Subcutaneous abdominal adipose tissue (tissue), 5 donors: ENCODE data around the gene ZNF225.
A peak's percentile ranks its signal among the peaks of the same experiment; 100 is the strongest.

ENCODE experiments used
- H3K27ac ChIP-seq: one replicate; pipeline ENCODE4 v1.7.0; 2013; ENCODE audit warnings: low read depth, mild to moderate bottlenecking, inconsistent platforms, low read length, moderate library complexity
- H3K27me3 ChIP-seq, 5 donors: one replicate each; pipeline ENCODE4 v1.7.0; 2013; ENCODE audit warnings: low read length in 5 of 5, inconsistent platforms in 1 of 5; ENCODE audit not compliant: control insufficient read depth in 5 of 5, insufficient read depth in 4 of 5
- H3K36me3 ChIP-seq, 5 donors: one replicate each; pipeline ENCODE4 v1.7.0; 2013; ENCODE audit warnings: low read length in 5 of 5; ENCODE audit not compliant: control insufficient read depth in 5 of 5, insufficient read depth in 5 of 5
- H3K4me1 ChIP-seq, 5 donors: one replicate each; pipeline ENCODE4 v1.7.0; 2013; ENCODE audit warnings: low read length in 5 of 5, mild to moderate bottlenecking in 3 of 5, moderate library complexity in 1 of 5; ENCODE audit not compliant: control insufficient read depth in 5 of 5, insufficient read depth in 5 of 5
- H3K4me3 ChIP-seq, 5 donors: one replicate each; pipeline ENCODE4 v1.7.0; 2013; ENCODE audit warnings: low read length in 5 of 5, low read depth in 1 of 5
- H3K9ac ChIP-seq, 5 donors: one replicate each; pipeline ENCODE4 v1.7.0; 2013; ENCODE audit warnings: low read length in 5 of 5, mild to moderate bottlenecking in 4 of 5, moderate library complexity in 3 of 5
- H3K9me3 ChIP-seq, 5 donors: one replicate each; pipeline ENCODE4 v1.7.0; 2013; ENCODE audit warnings: low read length in 5 of 5; ENCODE audit not compliant: control insufficient read depth in 5 of 5
- donor health status: healthy.
- donor health status: healthy.
- donor health status: healthy.
- donor health status: healthy.
- donor health status: healthy.

ZNF225 gene

GRCh38 chr19:44113138-44113783, at the start of gene ZNF225:
TSS of gene ZNF225 (plus strand) at chr19:44113399. CDS start at chr19:44115828, 2,429 bp downstream.
- H3K27ac ChIP-seq: peak within 1 kb of the TSS; percentile 75
- no peaks in the 10 kb centered on the region for H3K27me3 ChIP-seq
- H3K9ac ChIP-seq: peak within 1 kb of the TSS; percentile 85 to 96 (median 92)
- H3K4me1 ChIP-seq: peaks cover 0 to 26% (median 18%) of the 10 kb centered on the region in 5 donors
- H3K9me3 ChIP-seq: peaks cover 13 to 30% (median 25%) of the 10 kb centered on the region in 5 donors
- H3K4me3 ChIP-seq: peak within 1 kb of the TSS; percentile 91 to 98 (median 94)
- peaks cover 8 to 16% (median 14%) of the 10 kb centered on the region in 5 donors for H3K36me3 ChIP-seq

- Histone ChIP-seq H3K9ac (no peak overlapping the region), H3K27me3 (no peaks in the 10 kb centered on the region), H3K27ac (no peak overlapping the region), H3K36me3 (peaks cover 48 to 57% (median 52%) of the 10 kb centered on the region in 5 donors), H3K9me3 (peaks cover 28 to 62% (median 60%) of the 10 kb centered on the region in 5 donors), H3K4me3 (peak overlapping the region; percentile 19 to 60 (median 40)), H3K4me1 (peaks cover 0 to 3% (median 0%) of the 10 kb centered on the region in 5 donors)
These were observed 46.9 kb upstream of the ZNF225 start for GRCh38 chr19:44066305-44066704.

- H3K9me3 ChIP-seq: peaks cover 28 to 48% (median 41%) of the 10 kb centered on the region in 5 donors
- H3K27ac ChIP-seq: no peak overlapping the region
- no peak overlapping the region for H3K4me3 ChIP-seq
- no peak overlapping the region for H3K9ac ChIP-seq
- H3K27me3 ChIP-seq: no peaks in the 10 kb centered on the region
- H3K36me3 ChIP-seq: peaks cover 21 to 26% (median 24%) of the 10 kb centered on the region in 5 donors
- peaks cover 0 to 21% (median 17%) of the 10 kb centered on the region in 5 donors for H3K4me1 ChIP-seq
These were observed 43.8 kb upstream of the ZNF225 start for GRCh38 chr19:44069415-44069814.

GRCh38 chr19:44071824-44072542, 41.2 kb upstream of the ZNF225 start, which contains the start of gene ZNF284:
TSS of gene ZNF284 (plus strand) at chr19:44072159. CDS start at chr19:44076390, 4,231 bp downstream.
- H3K4me1 ChIP-seq: peaks cover 0 to 21% (median 17%) of the 10 kb centered on the region in 5 donors
- peak within 1 kb of the TSS; percentile 83 to 98 (median 89) for H3K4me3 ChIP-seq
- H3K27me3 ChIP-seq: no peaks in the 10 kb centered on the region
- H3K27ac ChIP-seq: peak within 1 kb of the TSS; percentile 45
- peaks cover 2 to 9% (median 5%) of the 10 kb centered on the region in 5 donors for H3K36me3 ChIP-seq
- peak within 1 kb of the TSS; percentile 64 to 94 (median 76) for H3K9ac ChIP-seq
- H3K9me3 ChIP-seq: peaks cover 8 to 26% (median 19%) of the 10 kb centered on the region in 5 donors

GRCh38 chr19:44072543-44073401, 40.4 kb upstream of the ZNF225 start:
- no peak overlapping the region for H3K27ac ChIP-seq

GRCh38 chr19:44076325-44076724, 36.9 kb upstream of the ZNF225 start:
- H3K27me3 ChIP-seq: no peaks in the 10 kb centered on the region
- no peak overlapping the region for H3K4me3 ChIP-seq
- peaks cover 7 to 19% (median 11%) of the 10 kb centered on the region in 5 donors for H3K36me3 ChIP-seq

More at GRCh38 chr19:44072543-44073401, 40.4 kb upstream of the ZNF225 start:
- H3K9me3 ChIP-seq: peaks cover 2 to 18% (median 12%) of the 10 kb centered on the region in 5 donors
- H3K27me3 ChIP-seq: no peaks in the 10 kb centered on the region
- peak overlapping the region; percentile 83 to 98 (median 89) for H3K4me3 ChIP-seq
- H3K9ac ChIP-seq: peak overlapping the region; percentile 64 to 94 (median 76)
- H3K4me1 ChIP-seq: peaks cover 0 to 21% (median 17%) of the 10 kb centered on the region in 5 donors
- peaks cover 2 to 7% (median 4%) of the 10 kb centered on the region in 5 donors for H3K36me3 ChIP-seq

GRCh38 chr19:44092108-44092507, 21.1 kb upstream of the ZNF225 start:
- no peaks in the 10 kb centered on the region for H3K27me3 ChIP-seq
- no peak overlapping the region for H3K27ac ChIP-seq
- H3K4me1 ChIP-seq: peaks cover 0 to 21% (median 15%) of the 10 kb centered on the region in 5 donors
- no peak overlapping the region for H3K9ac ChIP-seq
- no peak overlapping the region for H3K4me3 ChIP-seq
- peaks cover 4 to 13% (median 6%) of the 10 kb centered on the region in 5 donors for H3K36me3 ChIP-seq
- peaks cover 0 to under 1% (median 0%) of the 10 kb centered on the region in 5 donors for H3K9me3 ChIP-seq

More at GRCh38 chr19:44076325-44076724, 36.9 kb upstream of the ZNF225 start:
- Histone ChIP-seq H3K4me1 (peaks cover 0 to 18% (median 16%) of the 10 kb centered on the region in 5 donors), H3K9ac (no peak overlapping the region), H3K27ac (no peak overlapping the region), H3K9me3 (no peaks in the 10 kb centered on the region)

- Histone ChIP-seq H3K4me1 (peaks cover 0 to 21% (median 15%) of the 10 kb centered on the region in 5 donors), H3K36me3 (peaks cover 13 to 26% (median 23%) of the 10 kb centered on the region in 5 donors), H3K4me3 (peak within 1 kb of the TSS; percentile 81 to 99 (median 99)), H3K27me3 (no peaks in the 10 kb centered on the region), H3K9ac (peak within 1 kb of the TSS; percentile 80 to 92 (median 90)), H3K9me3 (peaks cover 0 to 3% (median 0%) of the 10 kb centered on the region in 5 donors), H3K27ac (peak within 1 kb of the TSS; percentile 75)
These were observed 19.1 kb upstream of the ZNF225 start, which contains the start of gene ZNF224 for GRCh38 chr19:44093931-44094765. TSS of gene ZNF224 (plus strand) at chr19:44094361. CDS start at chr19:44097874, 3,513 bp downstream.
